AG10803 (cell line): ENCODE results near the gene ITPR3.

Experiments
- DNase-seq: peaks from one replicate; pipeline ENCODE4 v3.0.0; 2010; ENCODE audit warnings: low read depth
- H3K4me3 ChIP-seq: 2 replicates; pipeline ENCODE4 v1.5.1; 2011; ENCODE audit warnings: mild to moderate bottlenecking, low read length, control low read depth
- CTCF ChIP-seq: conservative IDR thresholded peaks from 2 replicates; pipeline ENCODE4 v1.5.1; 2011; ENCODE audit warnings: mild to moderate bottlenecking, low read length, control low read depth, inconsistent platforms

The ITPR3 gene

DNA sequence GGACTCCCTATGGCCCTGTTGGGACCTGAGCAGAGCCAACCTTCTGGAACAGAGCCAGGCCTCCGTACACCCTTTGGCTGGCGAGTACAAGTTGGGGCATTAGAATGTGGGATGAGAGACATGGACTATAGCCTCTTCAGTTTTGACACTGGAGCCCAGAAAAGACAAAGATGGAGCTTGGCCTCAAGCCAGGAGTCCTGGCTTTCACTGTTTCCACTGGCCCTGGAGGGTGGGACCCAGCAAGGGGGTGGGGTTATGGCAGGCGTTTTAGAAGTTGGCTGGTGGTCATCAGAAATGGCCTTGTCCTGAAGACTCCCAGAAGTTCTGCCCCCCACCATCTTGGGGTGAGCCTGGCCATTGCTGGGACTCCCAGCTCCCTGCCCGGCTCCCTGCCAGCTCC is 21.8 kb downstream of the ITPR3 start:
- H3K4me3 ChIP-seq, result no peak overlapping the region
- no peak for DNase-seq
- TF ChIP-seq CTCF, result no peak

GRCh38 chr6:33651403-33651802 is 30.3 kb downstream of the ITPR3 start:
- no peak for DNase-seq
- H3K4me3 ChIP-seq, result no peak overlapping the region
- TF ChIP-seq CTCF, result no peak

DNA sequence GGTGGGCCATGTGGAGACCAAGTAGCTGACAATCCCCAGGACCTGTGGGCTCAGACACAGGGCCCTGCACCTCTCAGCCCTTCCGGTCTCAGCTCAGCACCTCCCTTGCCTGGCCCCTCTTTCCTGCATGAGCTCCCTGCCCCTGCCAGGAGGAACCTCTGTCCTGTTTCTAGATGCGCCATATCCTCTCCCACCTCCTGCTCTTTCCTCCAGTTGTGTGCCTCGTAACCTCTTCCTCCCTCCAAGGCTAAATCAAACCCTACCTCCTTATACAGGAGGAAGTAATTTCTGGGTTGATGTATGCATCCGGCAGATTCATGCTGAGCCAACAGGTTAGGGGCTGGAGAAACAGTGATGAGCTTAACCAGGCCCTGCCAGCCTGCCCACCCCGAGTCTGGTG is 30.9 kb downstream of the ITPR3 start:
- H3K4me3 ChIP-seq, result no peak overlapping the region
- TF ChIP-seq CTCF, result no peak

GRCh38 chr6:33654831-33655554 is 33.9 kb downstream of the ITPR3 start:
- TF ChIP-seq CTCF, result no peak
- peak; percentile 77 for DNase-seq
- H3K4me3 ChIP-seq, result no peak overlapping the region

More for the DNA sequence above, 30.9 kb downstream of the ITPR3 start:
- no peak for DNase-seq

DNA sequence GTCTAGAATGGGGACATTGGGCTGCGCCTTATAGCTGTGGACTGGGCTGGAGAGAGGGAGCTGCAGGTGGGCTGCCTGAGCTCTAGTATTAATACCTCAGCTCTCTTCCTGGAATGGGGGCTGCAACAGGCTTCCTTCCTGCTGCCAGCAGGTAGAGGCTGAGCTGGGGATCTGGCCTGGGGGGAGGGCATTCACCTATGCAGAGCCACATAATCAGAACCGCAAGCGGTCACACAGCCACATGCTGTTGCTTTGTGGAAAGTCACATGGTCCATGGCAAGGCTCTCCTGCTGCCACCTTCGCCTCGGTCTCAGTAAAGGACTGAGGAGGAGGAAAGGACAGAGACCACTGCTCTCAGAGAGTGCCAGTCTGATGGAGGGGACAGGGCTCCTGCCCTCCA is 35.7 kb downstream of the ITPR3 start:
- no peak overlapping the region for H3K4me3 ChIP-seq
- no peak for TF ChIP-seq CTCF
- DNase-seq, result no peak

DNA sequence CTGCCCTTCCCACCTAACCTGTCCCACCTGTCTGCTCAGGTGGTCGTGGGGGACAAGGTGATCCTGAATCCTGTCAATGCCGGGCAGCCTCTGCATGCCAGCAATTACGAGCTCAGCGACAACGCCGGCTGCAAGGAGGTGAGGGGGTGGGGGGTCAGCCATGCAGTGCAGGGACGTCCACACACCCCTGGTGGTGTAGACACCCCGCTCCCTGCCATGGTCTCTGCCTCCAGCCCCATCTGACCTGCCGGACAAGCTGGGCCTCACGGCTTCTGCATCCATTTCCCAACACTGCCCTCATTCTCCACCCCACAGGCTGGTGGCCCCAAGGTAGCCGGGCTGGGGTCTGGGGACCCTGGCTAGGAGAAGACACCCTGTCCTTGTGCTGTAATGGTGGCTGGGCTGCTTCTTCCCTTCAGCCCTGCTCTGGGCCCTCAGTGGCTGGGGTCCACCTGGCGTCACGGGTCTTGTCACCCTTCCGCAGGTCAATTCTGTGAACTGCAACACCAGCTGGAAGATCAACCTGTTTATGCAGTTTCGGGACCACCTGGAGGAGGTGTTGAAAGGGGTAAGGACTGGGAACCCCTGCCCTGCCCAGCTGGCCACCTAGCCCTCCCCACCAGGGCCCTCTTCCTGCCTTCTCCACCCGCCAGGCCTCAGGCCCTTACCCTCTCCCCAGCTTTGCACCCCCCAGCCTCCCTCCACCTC is 38.0 kb downstream of the ITPR3 start:
- H3K4me3 ChIP-seq, result no peak overlapping the region
- no peak for DNase-seq
- TF ChIP-seq CTCF, result no peak

DNA sequence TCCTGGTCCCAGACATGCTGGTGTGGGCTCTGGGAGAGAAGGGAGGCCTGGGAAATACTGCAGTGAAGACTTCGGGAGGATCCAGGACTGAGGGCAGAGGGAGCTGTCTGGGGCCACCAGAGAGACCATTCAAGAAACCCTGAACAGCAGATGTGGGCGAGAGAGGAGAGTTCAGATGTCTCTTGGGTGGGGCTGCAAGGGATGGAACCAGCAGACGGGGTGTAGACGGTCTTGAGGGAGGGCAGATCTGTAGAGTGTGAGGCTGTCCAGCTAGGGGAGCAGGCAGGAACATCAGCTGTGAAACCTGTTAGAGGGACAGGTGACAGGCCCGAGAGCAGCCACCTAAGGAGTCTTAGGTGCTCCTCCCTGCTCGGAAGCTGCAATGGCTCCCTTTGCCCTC is 38.9 kb downstream of the ITPR3 start:
- no peak for TF ChIP-seq CTCF
- H3K4me3 ChIP-seq, result no peak overlapping the region
- DNase-seq, result no peak
